A549 (cell line): Measurements from ENCODE around the gene ACAA1.

Source experiments
- HDAC2 ChIP-seq: fragments of 200-600 bp; sonication (generic); IDR thresholded peaks from 2 replicates; pipeline ENCODE4 v1.6.1; 2016
- MAZ ChIP-seq: fragments of 150-350 bp; IDR thresholded peaks from 2 replicates; pipeline ENCODE4 v1.6.1; 2014; ENCODE audit warnings: antibody characterized with exemption, low read depth, low read length, borderline replicate concordance
- NFE2L2 ChIP-seq: fragments of 150-350 bp; conservative IDR thresholded peaks from 2 replicates; pipeline ENCODE4 v1.6.1; 2014; ENCODE audit warnings: low read length
- NPAS2 ChIP-seq: fragments of 250-450 bp; sonication (Bioruptor Pico); IDR thresholded peaks from 2 replicates; pipeline ENCODE4 v1.8.0; 2022; ENCODE audit warnings: mild to moderate bottlenecking, moderate library complexity, borderline replicate concordance
- POLR2A ChIP-seq: IDR thresholded peaks from 2 replicates; pipeline ENCODE4 v1.6.1; 2012; ENCODE audit warnings: mild to moderate bottlenecking, low read length
- RAD21 ChIP-seq, 2 experiments: fragments of >200 bp in 1 of 2; sonication (Bioruptor Twin) in 1 of 2; formaldehyde crosslinking in 1 of 2; IDR thresholded peaks in 1 of 2; conservative IDR thresholded peaks in 1 of 2; 2 replicates in 1 of 2; 3 replicates in 1 of 2; pipeline ENCODE4 v1.6.1; 2012 to 2018; ENCODE audit warnings: inconsistent platforms in 1 of 2
- REST ChIP-seq: fragments of 200-600 bp; sonication (generic); IDR thresholded peaks from 2 replicates; pipeline ENCODE4 v1.6.1; 2016; ENCODE audit warnings: antibody characterized with exemption, mild to moderate bottlenecking, moderate library complexity
- RFX5 ChIP-seq: fragments of 450-650 bp; IDR thresholded peaks from 2 replicates; pipeline ENCODE4 v1.7.1; 2014; ENCODE audit warnings: antibody characterized with exemption, mild to moderate bottlenecking, moderate library complexity
- TF ChIP-seq, protein P1 (sequence below): fragments of 450-650 bp; IDR thresholded peaks from 2 replicates; pipeline ENCODE4 v1.6.1; 2014; ENCODE audit warnings: antibody characterized with exemption
- TF ChIP-seq, protein P2 (sequence below): fragments of >200 bp; sonication (Bioruptor Twin); formaldehyde crosslinking; IDR thresholded peaks from 3 replicates; pipeline ENCODE4 v1.5.1; 2016

- TF ChIP-seq POLR2A = no peak
- TF ChIP-seq, protein P1, sequence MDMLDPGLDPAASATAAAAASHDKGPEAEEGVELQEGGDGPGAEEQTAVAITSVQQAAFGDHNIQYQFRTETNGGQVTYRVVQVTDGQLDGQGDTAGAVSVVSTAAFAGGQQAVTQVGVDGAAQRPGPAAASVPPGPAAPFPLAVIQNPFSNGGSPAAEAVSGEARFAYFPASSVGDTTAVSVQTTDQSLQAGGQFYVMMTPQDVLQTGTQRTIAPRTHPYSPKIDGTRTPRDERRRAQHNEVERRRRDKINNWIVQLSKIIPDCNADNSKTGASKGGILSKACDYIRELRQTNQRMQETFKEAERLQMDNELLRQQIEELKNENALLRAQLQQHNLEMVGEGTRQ = no peak
- TF ChIP-seq, protein P2, sequence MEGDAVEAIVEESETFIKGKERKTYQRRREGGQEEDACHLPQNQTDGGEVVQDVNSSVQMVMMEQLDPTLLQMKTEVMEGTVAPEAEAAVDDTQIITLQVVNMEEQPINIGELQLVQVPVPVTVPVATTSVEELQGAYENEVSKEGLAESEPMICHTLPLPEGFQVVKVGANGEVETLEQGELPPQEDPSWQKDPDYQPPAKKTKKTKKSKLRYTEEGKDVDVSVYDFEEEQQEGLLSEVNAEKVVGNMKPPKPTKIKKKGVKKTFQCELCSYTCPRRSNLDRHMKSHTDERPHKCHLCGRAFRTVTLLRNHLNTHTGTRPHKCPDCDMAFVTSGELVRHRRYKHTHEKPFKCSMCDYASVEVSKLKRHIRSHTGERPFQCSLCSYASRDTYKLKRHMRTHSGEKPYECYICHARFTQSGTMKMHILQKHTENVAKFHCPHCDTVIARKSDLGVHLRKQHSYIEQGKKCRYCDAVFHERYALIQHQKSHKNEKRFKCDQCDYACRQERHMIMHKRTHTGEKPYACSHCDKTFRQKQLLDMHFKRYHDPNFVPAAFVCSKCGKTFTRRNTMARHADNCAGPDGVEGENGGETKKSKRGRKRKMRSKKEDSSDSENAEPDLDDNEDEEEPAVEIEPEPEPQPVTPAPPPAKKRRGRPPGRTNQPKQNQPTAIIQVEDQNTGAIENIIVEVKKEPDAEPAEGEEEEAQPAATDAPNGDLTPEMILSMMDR = no peak
- no peak for TF ChIP-seq REST
- no peak for TF ChIP-seq HDAC2
- TF ChIP-seq MAZ = no peak
- no peak for TF ChIP-seq NFE2L2
- TF ChIP-seq RAD21 (conservative IDR thresholded peaks at IDR 0.05 in 1 of 2, IDR thresholded peaks at IDR 0.05 in 1 of 2) = no peak
- no peak for TF ChIP-seq NPAS2
- no peak for TF ChIP-seq RFX5
Observed at GRCh38 chr3:38170722-38171121, 33.8 kb upstream of the ACAA1 start.
